T-cell (primary cell): Measurements from ENCODE around the gene AGBL3. TPM values are rescaled to one million over a fixed set of nuclear protein-coding genes. Genes with fewer than 3 reads are reported as not detected.
A peak's percentile ranks its signal among the peaks of the same experiment; 100 is the strongest.

Source experiments
- ATAC-seq, 4 experiments: fragments of 200-7000 bp in 3 of 4; fragments of 150-1000 bp in 1 of 4; cut with Tn5 transposase; replicated peaks in 1 of 4; 1 replicate in 3 of 4; 2 replicates in 1 of 4; pipeline ENCODE4 v1.10.0; 2021; ENCODE audit warnings: moderate library complexity in 3 of 4, mild to moderate bottlenecking in 2 of 4, moderate number of reproducible peaks in 1 of 4
- CTCF ChIA-PET, 2 donors: fragments of 300-600 bp; sonication (Branson Sonifier 250); formaldehyde crosslinking; loops; one replicate each; lab custom pipeline; 2022; ENCODE audit warnings: antibody characterized with exemption in 2 of 2; lab: Charles Lee
- POLR2A ChIA-PET, 2 donors: fragments of 300-600 bp; sonication (Branson Sonifier 250); formaldehyde crosslinking; loops; one replicate each; lab custom pipeline; 2022; ENCODE audit warnings: antibody characterized with exemption in 2 of 2; lab: Charles Lee
- DNase-seq, 35 experiments: peaks; one replicate each; pipeline versions ENCODE4 v3.0.0 to v3.0.0-alpha.2; 2013 to 2023
- H3K27ac ChIP-seq: one replicate; pipeline ENCODE4 v1.5.1; 2013; ENCODE audit warnings: low read length
- H3K27me3 ChIP-seq, 2 experiments: replicated peaks in 1 of 2; 1 replicate in 1 of 2; 2 replicates in 1 of 2; pipeline versions ENCODE4 v1.6.1 to v1.7.0; 2013; ENCODE audit warnings: low read length in 1 of 2, mixed read lengths in 1 of 2; ENCODE audit not compliant: control insufficient read depth in 2 of 2, insufficient read depth in 2 of 2; ENCODE audit errors: extremely low read depth in 1 of 2
- H3K36me3 ChIP-seq, 2 donors: 1 replicate in 1 of 2; 2 replicates in 1 of 2; pipeline versions ENCODE4 v1.6.1 to v1.7.0; 2013; ENCODE audit warnings: low read length in 1 of 2; ENCODE audit not compliant: control insufficient read depth in 2 of 2, insufficient read depth in 1 of 2; ENCODE audit errors: extremely low read depth in 1 of 2
- H3K4me1 ChIP-seq, 2 experiments: 1 replicate in 1 of 2; 2 replicates in 1 of 2; pipeline versions ENCODE4 v1.6.1 to v1.7.0; 2013; ENCODE audit warnings: low read length in 2 of 2, mixed read lengths in 1 of 2; ENCODE audit not compliant: insufficient read depth in 2 of 2, control insufficient read depth in 1 of 2; ENCODE audit errors: extremely low read depth in 1 of 2
- H3K4me3 ChIP-seq, 2 donors: 1 replicate in 1 of 2; 2 replicates in 1 of 2; pipeline versions ENCODE4 v1.5.1 to v1.7.0; 2013; ENCODE audit warnings: mild to moderate bottlenecking in 2 of 2, low read length in 1 of 2, moderate library complexity in 1 of 2; ENCODE audit not compliant: control insufficient read depth in 1 of 2; ENCODE audit errors: extremely low read depth in 1 of 2
- H3K9me3 ChIP-seq: 2 replicates; pipeline ENCODE4 v1.7.0; 2013
- H3K27ac Mint-ChIP-seq, 2 donors: one replicate each; pipeline ENCODE4 v1.8.0; 2020 to 2021; ENCODE audit warnings: mild to moderate bottlenecking in 2 of 2, mixed read lengths in 2 of 2
- H3K27me3 Mint-ChIP-seq, 2 donors: one replicate each; pipeline ENCODE4 v1.8.0; 2021 to 2022; ENCODE audit warnings: mixed read lengths in 2 of 2
- H3K36me3 Mint-ChIP-seq: one replicate; pipeline ENCODE4 v1.8.0; 2021; ENCODE audit warnings: mixed read lengths
- H3K4me1 Mint-ChIP-seq, 3 donors: one replicate each; pipeline ENCODE4 v1.8.0; 2020 to 2022; ENCODE audit warnings: mixed read lengths in 3 of 3, mild to moderate bottlenecking in 1 of 3
- H3K4me3 Mint-ChIP-seq, 3 donors: one replicate each; pipeline ENCODE4 v1.8.0; 2020 to 2022; ENCODE audit warnings: mild to moderate bottlenecking in 3 of 3, mixed read lengths in 3 of 3, moderate library complexity in 3 of 3
- H3K9me3 Mint-ChIP-seq, 3 donors: one replicate each; pipeline ENCODE4 v1.8.0; 2020 to 2022; ENCODE audit warnings: mixed read lengths in 3 of 3
- WGBS: methylation state at CpG from one replicate; pipeline ENCODE4 v1.1.5; 2013; ENCODE audit warnings: missing lambda C conversion rate; ENCODE audit not compliant: insufficient coverage; 5-methylcytosine and 5-hydroxymethylcytosine counted together
- total RNA-seq, 35 experiments: library from RNA in 6 of 35; stranded (reverse) in 6 of 35; fragments of 120-200 nt in 1 of 35; gene quantifications; one replicate each; pipeline versions ENCODE4 v1.2.1 to v1.2.4 and lab custom pipeline; 2013 to 2026

Gene AGBL3
- total RNA-seq, 5 donors from 2014 or later (not counting 1 experiment from before 2014, with no cell fraction given) = 2.5 to 6.7 (median 3.5) TPM

GRCh38 chr7:134993877-134994456, 7.7 kb downstream of the AGBL3 start:
- peaks cover 0 to 4% of the 10 kb centered on the region in 2 donors for H3K36me3 ChIP-seq
- H3K4me1 ChIP-seq = peaks cover 19 to 49% of the 10 kb centered on the region in 2 experiments
- no peaks in the 10 kb centered on the region for H3K9me3 Mint-ChIP-seq
- H3K4me3 Mint-ChIP-seq = peak overlapping the region in 1 of 3 donors; percentile 65
- H3K36me3 Mint-ChIP-seq = peaks cover 36% of the 10 kb centered on the region
- H3K27ac Mint-ChIP-seq = peak overlapping the region in 1 of 2 donors; percentile 75
- H3K27me3 Mint-ChIP-seq = no peaks in the 10 kb centered on the region
- peaks cover 76 to 81% (median 77%) of the 10 kb centered on the region in 3 donors for H3K4me1 Mint-ChIP-seq
- no peak overlapping the region for H3K27ac ChIP-seq
- H3K9me3 ChIP-seq = no peaks in the 10 kb centered on the region
- no peaks in the 10 kb centered on the region for H3K27me3 ChIP-seq
- ChIA-PET CTCF (no interaction called here), POLR2A (interaction anchor here in 1 of 2 donors (0.6 kb wide), 1 partner anchor 300 kb away, joined by 3 read pairs; no protein-coding TSS in a partner anchor)
- 100% methylated on average over 1 of the region's 2 CpGs for WGBS
- DNase-seq = no peak
- no peak overlapping the region for H3K4me3 ChIP-seq
- ATAC-seq = no peak

GRCh38 chr7:134995239-134996096, 9.2 kb downstream of the AGBL3 start:
- H3K27ac ChIP-seq = peak overlapping the region; percentile 63
- H3K4me1 ChIP-seq = peaks cover 19 to 43% of the 10 kb centered on the region in 2 experiments
- H3K27me3 ChIP-seq = no peaks in the 10 kb centered on the region
- peak overlapping the region in 1 of 2 donors; percentile 7 for H3K4me3 ChIP-seq
- ChIA-PET CTCF (interaction anchor here in 1 of 2 donors (1.0 to 1.2 kb wide), 2 partner anchors 9 to 10 kb away, joined by 3 to 5 read pairs; partner anchors contain the start of gene AGBL3), POLR2A (interaction anchor here in 1 of 2 donors (1.2 kb wide), 1 partner anchor 152 kb away, joined by 3 read pairs; the partner anchor contains the start of gene TMEM140)
- ATAC-seq = peak; percentile 47 to 86 (median 54)
- Mint-ChIP-seq H3K27ac (peak overlapping the region; percentile 88 to 93), H3K9me3 (no peaks in the 10 kb centered on the region), H3K4me1 (peaks cover 66 to 70% (median 68%) of the 10 kb centered on the region in 3 donors), H3K36me3 (peaks cover 35% of the 10 kb centered on the region), H3K4me3 (peak overlapping the region; percentile 14 to 65 (median 18)), H3K27me3 (no peaks in the 10 kb centered on the region)
- H3K36me3 ChIP-seq = peaks cover 0 to 4% of the 10 kb centered on the region in 2 donors
- no peaks in the 10 kb centered on the region for H3K9me3 ChIP-seq
- 70% methylated on average over 2 of the region's 6 CpGs for WGBS
- peak in 16 of 35 experiments; percentile 3 to 67 (median 22) for DNase-seq

GRCh38 chr7:134996097-134996550, 9.8 kb downstream of the AGBL3 start:
- Mint-ChIP-seq H3K9me3 (no peaks in the 10 kb centered on the region), H3K27me3 (no peaks in the 10 kb centered on the region), H3K4me1 (peaks cover 60 to 64% (median 62%) of the 10 kb centered on the region in 3 donors), H3K27ac (peak overlapping the region; percentile 88 to 93), H3K4me3 (peak overlapping the region in 1 of 3 donors; percentile 65), H3K36me3 (peaks cover 37% of the 10 kb centered on the region)
- ChIA-PET CTCF (interaction anchor here in 1 of 2 donors (1.0 kb wide), 1 partner anchor 10 kb away, joined by 5 read pairs; the partner anchor contains the start of gene AGBL3), POLR2A (interaction anchor here in 1 of 2 donors (1.2 kb wide), 1 partner anchor 152 kb away, joined by 3 read pairs; the partner anchor contains the start of gene TMEM140)
- Histone ChIP-seq H3K27ac (peak overlapping the region; percentile 63), H3K9me3 (no peaks in the 10 kb centered on the region), H3K36me3 (peaks cover 0 to 4% of the 10 kb centered on the region in 2 donors), H3K4me1 (peaks cover 19 to 41% of the 10 kb centered on the region in 2 experiments), H3K27me3 (no peaks in the 10 kb centered on the region), H3K4me3 (no peak overlapping the region)
- peak; percentile 48 to 67 (median 62) for ATAC-seq
- 60% methylated on average over 1 of the region's 2 CpGs for WGBS
- peak in 15 of 35 experiments; percentile 2 to 45 (median 19) for DNase-seq

GRCh38 chr7:134997214-134997885, 11.0 kb downstream of the AGBL3 start:
- Mint-ChIP-seq H3K27me3 (no peaks in the 10 kb centered on the region), H3K27ac (peak overlapping the region; percentile 88 to 93), H3K4me3 (no peak overlapping the region), H3K4me1 (peaks cover 49 to 52% (median 50%) of the 10 kb centered on the region in 3 donors), H3K9me3 (no peaks in the 10 kb centered on the region), H3K36me3 (peaks cover 42% of the 10 kb centered on the region)
- H3K27me3 ChIP-seq = no peaks in the 10 kb centered on the region
- no peak overlapping the region for H3K27ac ChIP-seq
- no peak overlapping the region for H3K4me3 ChIP-seq
- ATAC-seq (no peak), DNase-seq (no peak)
- 100% methylated on average over 2 of the region's 3 CpGs for WGBS
- no peaks in the 10 kb centered on the region for H3K9me3 ChIP-seq
- CTCF ChIA-PET = interaction anchor here (0.6 to 0.8 kb wide), 4 partner anchors 9 to 142 kb away, joined by 3 to 4 read pairs (median 4); partner anchors contain the start of gene AGBL3 (in 1 of the 2)
- POLR2A ChIA-PET = no interaction called here
- H3K36me3 ChIP-seq = peaks cover 0 to 4% of the 10 kb centered on the region in 2 donors
- H3K4me1 ChIP-seq = peaks cover 17 to 34% of the 10 kb centered on the region in 2 experiments

- Histone ChIP-seq H3K9me3 (no peaks in the 10 kb centered on the region), H3K27ac (no peak overlapping the region), H3K36me3 (no peaks in the 10 kb centered on the region), H3K27me3 (no peaks in the 10 kb centered on the region), H3K4me3 (no peak overlapping the region), H3K4me1 (peaks cover 14 to 25% of the 10 kb centered on the region in 2 experiments)
- Mint-ChIP-seq H3K9me3 (no peaks in the 10 kb centered on the region), H3K36me3 (peaks cover 39% of the 10 kb centered on the region), H3K4me1 (peaks cover 32 to 36% (median 33%) of the 10 kb centered on the region in 3 donors), H3K27me3 (no peaks in the 10 kb centered on the region), H3K4me3 (no peak overlapping the region), H3K27ac (peak overlapping the region; percentile 7 to 9)
- no CpG with 5 or more reads among the region's 3 CpGs for WGBS
- POLR2A ChIA-PET = no interaction called here
- ATAC-seq = no peak
- CTCF ChIA-PET = no interaction called here
- no peak for DNase-seq
Measured at GRCh38 chr7:134999136-134999535, 12.8 kb downstream of the AGBL3 start.
